Right lobe of liver (tissue), 4 donors: ENCODE measurements around the gene WSB1.

Experiments used
- POLR2A ChIP-seq: fragments of 450-650 bp; IDR thresholded peaks from one replicate; pipeline ENCODE4 v1.6.1; 2017; ENCODE audit warnings: antibody characterized with exemption, mild to moderate bottlenecking
- TF ChIP-seq, protein P1 (sequence below), 4 donors: fragments of 200-600 bp in 3 of 4; fragments of 450-650 bp in 1 of 4; IDR thresholded peaks; one replicate each; pipeline versions ENCODE4 v1.5.1 to v1.8.0; 2016 to 2022; ENCODE audit warnings: antibody characterized with exemption in 4 of 4, mild to moderate bottlenecking in 2 of 4
- donor health status: DM: no; HTN: no; CAD: no.
- donor health status: DM: no; HTN: no; CAD: no.
- donor health status: DM: no; HTN: yes; CAD: no.

DNA sequence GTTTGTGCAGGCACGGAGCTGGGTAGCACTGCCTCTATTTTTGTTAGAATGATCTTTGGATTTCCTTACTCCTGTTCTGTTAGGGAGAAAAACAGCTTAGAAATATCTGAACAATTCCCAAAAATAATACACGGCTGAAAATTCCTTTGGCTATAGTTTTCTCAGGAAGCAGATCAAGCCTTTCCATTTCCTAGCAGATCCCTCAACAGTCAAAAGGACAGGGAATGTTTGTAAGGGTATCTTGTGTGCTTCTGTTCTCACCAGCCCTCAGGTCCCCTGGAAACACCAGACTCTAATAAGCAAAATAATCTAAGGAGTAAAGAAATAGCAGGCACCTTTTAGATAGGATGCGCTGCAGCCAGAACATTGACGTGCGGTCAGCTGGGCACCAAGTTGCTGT is 30.5 kb upstream of the WSB1 start:
- no peak for TF ChIP-seq POLR2A
- TF ChIP-seq, protein P1, sequence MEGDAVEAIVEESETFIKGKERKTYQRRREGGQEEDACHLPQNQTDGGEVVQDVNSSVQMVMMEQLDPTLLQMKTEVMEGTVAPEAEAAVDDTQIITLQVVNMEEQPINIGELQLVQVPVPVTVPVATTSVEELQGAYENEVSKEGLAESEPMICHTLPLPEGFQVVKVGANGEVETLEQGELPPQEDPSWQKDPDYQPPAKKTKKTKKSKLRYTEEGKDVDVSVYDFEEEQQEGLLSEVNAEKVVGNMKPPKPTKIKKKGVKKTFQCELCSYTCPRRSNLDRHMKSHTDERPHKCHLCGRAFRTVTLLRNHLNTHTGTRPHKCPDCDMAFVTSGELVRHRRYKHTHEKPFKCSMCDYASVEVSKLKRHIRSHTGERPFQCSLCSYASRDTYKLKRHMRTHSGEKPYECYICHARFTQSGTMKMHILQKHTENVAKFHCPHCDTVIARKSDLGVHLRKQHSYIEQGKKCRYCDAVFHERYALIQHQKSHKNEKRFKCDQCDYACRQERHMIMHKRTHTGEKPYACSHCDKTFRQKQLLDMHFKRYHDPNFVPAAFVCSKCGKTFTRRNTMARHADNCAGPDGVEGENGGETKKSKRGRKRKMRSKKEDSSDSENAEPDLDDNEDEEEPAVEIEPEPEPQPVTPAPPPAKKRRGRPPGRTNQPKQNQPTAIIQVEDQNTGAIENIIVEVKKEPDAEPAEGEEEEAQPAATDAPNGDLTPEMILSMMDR (IDR thresholded peaks at IDR 0.05), result no peak
